ENCODE results near the gene SVIL.
"Not testable (repeated sequence)": the region's sequence is repeated elsewhere in the genome, so short reads cannot be mapped to it uniquely, and the experiment has no call there.

SVIL gene

GRCh38 chr10:29596826-29597225 is 37.9 kb downstream of the SVIL start:
- no peak for ATAC-seq

- no peak for ATAC-seq
Observed at GRCh38 chr10:29596356-29596755, 38.4 kb downstream of the SVIL start.

DNA sequence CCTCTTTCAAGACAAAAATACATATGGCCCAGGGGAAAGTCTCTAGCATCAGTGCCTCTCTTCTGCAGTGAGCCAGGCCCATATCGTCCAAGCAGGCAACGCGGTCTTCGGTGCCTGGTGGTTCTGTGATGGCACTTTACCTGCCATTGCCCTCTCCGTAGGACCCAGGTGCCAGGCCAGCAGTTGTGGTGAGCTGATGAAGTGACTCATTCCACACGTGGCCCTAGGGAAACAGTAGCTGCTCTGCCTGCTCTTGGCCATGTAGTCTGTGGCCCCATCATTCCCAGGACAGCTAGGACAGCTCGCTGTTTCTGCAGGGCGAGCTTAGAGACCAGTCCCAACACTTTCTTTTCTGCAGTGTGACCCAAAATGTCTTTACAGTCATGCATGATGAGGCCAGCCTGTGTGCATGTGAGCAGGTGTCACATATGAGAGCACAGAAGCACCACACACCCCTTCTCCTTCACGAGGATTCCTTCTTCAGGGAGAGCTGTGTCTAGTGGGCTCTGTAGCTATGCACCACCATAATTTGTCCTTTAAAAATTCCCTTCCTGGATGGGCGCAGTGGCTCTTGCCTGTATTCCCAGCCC is 39.0 kb downstream of the SVIL start:
- no peak for ATAC-seq

DNA sequence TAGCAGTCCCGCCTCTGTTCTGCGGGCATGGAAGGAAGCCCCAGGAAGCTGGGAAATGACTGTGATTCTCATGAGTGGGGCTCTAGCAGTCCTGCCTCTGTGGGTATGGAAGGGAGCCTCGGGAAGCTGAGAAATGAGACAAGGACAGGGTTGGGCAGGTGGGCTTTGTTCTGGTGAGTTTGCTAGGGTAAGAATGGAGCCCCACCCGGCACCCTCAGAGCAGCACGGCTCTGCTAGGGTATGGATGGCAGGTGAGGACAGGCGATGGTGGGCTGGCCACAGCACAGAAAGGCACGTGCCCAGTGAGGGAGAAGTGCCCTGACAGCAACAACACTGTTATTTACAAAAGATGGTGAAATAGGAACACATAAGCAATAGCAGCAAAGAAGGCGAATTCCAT is 39.6 kb downstream of the SVIL start:
- ATAC-seq = no peak

GRCh38 chr10:29591651-29591968 is 43.2 kb downstream of the SVIL start:
- no peak for ATAC-seq

DNA sequence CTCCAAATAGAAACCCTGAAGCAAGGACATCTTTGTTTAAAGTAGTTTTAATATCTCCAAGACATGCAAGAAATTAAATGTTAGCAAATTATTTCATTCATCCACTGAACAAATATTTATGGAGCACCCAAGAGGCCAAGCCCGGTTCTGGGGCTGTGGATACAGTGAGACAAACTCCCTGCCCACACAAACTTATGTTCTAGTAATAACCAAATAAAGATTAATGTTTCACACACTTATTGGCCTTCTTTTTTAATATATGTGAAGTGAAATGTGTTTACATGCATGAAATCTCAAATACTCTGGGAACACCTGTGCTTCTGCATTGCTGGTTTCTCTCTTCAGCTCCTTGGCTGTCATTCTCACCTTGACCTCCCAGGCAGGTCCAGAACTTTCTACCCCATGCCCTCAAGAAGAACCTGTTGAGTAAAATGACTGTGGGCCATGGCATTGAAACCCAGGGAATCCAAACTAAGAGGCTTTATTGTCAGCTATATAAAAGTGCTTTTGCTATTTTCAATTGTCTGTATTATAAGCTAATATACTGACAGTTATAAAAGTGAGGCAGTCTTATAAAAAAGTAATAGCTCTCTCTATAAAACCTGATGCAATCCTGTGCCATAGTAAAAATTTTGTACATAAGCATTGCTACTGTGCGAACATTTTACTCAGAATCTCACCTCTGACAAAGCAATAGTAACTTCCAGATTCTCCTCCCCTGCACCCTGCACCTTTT is 43.7 kb downstream of the SVIL start:
- ATAC-seq = no peak

GRCh38 chr10:29588629-29589421 is 45.9 kb downstream of the SVIL start:
- no peak for ATAC-seq

DNA sequence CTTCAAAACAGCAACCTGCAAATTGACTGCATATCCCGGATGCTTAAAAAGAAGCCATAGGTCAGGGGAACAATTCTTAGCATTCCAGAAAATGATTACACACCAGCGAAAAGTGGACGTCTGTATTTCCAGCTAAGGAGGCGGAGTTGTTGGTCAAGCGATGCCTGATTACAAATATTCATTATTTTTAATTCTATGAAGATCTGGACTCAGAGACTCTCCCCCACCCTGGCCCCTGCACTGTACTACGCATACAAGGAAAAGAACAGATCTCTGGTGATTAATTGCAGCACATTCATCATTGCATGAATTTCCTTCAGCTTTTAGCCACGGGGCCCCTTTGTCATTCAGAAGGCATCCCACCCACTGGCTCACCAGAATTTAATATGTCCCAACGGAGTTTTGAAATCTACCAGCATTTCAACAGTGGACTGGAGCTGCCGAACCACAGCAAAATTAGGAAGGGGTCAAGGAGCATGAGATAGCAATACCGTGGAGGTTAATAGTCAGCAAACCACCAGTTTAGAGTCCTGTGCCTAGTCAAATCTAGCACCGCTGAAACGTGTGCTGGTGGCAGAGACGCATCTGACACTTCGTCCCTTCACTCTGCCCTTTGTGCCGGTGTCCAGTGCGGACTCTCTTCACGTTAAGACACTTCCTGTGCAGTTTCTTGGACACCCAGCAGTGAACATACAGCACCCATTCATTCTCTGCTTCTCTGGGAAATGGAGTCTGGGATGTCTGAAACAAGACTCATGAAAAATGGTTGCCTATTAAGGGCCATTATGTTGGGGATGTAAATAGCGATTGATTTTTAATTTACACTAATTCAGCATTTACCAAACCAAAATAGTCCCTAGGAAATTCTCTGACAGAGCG is 46.8 kb downstream of the SVIL start:
- not testable (repeated sequence) for ATAC-seq

DNA sequence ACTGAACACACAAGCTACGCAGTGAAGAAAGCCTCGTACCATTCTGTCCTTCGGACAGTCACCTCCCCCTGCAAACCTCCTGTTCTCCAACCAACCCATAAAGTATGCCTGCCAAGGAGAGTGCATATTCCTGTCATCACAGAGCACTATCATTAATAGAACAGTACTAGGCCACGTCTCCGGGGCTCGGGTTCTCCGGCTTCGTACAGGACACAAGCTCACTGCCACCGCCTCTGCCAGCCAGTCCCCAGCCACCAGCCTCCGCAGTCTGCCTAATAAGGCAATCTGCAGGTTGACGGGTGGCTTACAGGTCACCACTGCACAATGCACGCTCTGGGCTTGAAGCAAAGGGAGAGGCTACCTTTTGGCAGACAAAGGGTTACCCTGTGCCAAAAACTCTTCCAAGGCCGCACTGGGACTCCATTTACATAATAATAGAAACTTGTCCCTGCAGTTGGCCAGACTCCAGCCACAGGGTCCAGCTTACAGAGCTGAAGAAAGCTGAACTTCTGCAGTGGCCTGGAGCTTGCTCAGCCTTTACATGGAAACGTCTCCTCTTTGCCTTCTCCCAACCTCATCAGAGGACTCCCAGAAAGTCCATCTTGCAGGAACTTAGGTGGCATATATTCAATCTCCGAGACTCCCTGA is 47.5 kb downstream of the SVIL start:
- ATAC-seq = not testable (repeated sequence)

DNA sequence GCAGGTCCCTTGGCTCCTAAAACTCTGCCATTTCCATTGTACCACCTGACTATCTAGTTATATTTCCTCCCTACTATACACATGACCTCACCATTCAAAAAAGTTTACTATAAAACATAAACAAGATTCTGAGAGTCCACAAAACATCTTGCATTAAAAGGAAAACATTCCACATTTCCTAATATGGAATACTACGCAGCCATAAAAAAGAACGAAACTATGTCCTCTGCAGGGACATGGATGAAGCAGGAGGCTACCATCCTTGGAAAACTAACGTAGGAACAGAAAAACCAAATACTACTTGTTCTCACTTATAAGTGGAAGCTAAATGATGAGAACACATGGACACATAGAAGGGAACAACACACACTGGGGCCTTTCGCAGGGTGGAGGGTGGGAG is 48.3 kb downstream of the SVIL start:
- ATAC-seq = no peak

GRCh38 chr10:29585488-29585976 is 49.2 kb downstream of the SVIL start:
- no peak for ATAC-seq

- no peak for ATAC-seq
Observed at GRCh38 chr10:29584436-29584835, 50.3 kb downstream of the SVIL start.

- ATAC-seq = no peak
Observed at GRCh38 chr10:29583674-29584073, 51.1 kb downstream of the SVIL start.

- ATAC-seq = peak in 1 of 2 donors; percentile 51
Observed at GRCh38 chr10:29582769-29583168, 52.0 kb downstream of the SVIL start.

GRCh38 chr10:29579455-29579970 is 55.3 kb downstream of the SVIL start:
- no peak for ATAC-seq

DNA sequence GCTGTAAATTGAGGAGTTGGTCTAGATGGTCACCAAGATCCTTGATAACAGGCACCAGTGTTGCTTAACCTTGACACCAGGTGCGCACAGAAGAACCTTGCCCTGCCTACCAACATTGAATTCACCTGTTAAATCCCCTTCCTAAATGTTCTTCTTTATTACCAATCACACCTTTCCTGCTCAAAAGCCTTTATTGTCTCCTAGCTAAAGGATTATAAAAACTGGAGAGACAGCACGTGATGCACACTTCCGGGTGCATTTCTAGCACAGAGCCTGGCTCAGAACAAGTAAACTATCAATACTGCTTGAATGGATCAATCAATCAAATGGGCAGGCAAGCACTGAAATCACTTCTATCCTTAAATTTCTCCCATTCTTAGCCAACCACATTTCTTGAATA is 56.3 kb downstream of the SVIL start:
- no peak for ATAC-seq

- ATAC-seq = no peak
Observed at GRCh38 chr10:29576681-29577080, 58.1 kb downstream of the SVIL start.

GRCh38 chr10:29575098-29575455 is 59.7 kb downstream of the SVIL start:
- ATAC-seq = no peak

GRCh38 chr10:29574212-29575097 is 60.3 kb downstream of the SVIL start:
- ATAC-seq = not testable (repeated sequence)

GRCh38 chr10:29570248-29570647 is 64.5 kb downstream of the SVIL start:
- ATAC-seq = not testable (repeated sequence)

DNA sequence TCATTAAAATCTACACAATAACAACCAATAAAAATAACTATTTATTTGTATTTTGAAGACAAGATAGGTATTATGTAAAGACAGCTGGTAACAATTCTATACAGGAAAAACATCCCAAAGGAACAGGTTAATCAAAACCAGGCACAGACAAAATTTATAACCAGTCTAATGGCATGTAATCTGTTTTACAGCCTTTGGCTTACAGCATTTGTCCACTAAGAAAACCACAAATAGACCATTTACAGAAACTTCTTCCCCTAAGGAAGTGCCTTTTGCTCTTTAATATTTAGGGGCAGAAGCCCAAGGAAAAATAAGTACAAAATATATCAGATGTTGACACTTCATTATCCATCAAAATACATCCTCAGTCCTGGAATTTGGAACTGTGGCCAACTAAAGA is 65.0 kb downstream of the SVIL start:
- ATAC-seq = no peak

Data from activated CD4-positive, CD25-positive, alpha-beta regulatory T cell treated with anti-CD3 and anti-CD28 coated beads, Interleukin-2, amount 50 U/mL, for 24 hours (primary cell).